ENCODE data around the gene EDN1. TPM values are rescaled to one million over a fixed set of nuclear protein-coding genes. Genes with fewer than 3 reads are reported as not detected.
"Not testable (repeated sequence)": the region's sequence is repeated elsewhere in the genome, so short reads cannot be mapped to it uniquely, and the experiment has no call there.

The EDN1 gene
- total RNA-seq, 2 experiments from 2014 or later = not detected

- Mint-ChIP-seq H3K4me3 (no peak overlapping the region), H3K27ac (no peak overlapping the region), H3K27me3 (peaks cover 13% of the 10 kb centered on the region), H3K9me3 (no peaks in the 10 kb centered on the region), H3K4me1 (ENCODE audit: low read depth) (no peaks in the 10 kb centered on the region), H3K36me3 (no peaks in the 10 kb centered on the region)
- no peak for DNase-seq
- CTCF ChIA-PET = no interaction called here
- intact Hi-C loops (cut with micrococcal nuclease) = no loop called here
- POLR2A ChIA-PET = no interaction called here
Observed at GRCh38 chr6:12324099-12324498, 33.9 kb downstream of the EDN1 start.

GRCh38 chr6:12324748-12325147 is 34.6 kb downstream of the EDN1 start:
- Mint-ChIP-seq H3K36me3 (no peaks in the 10 kb centered on the region), H3K4me1 (ENCODE audit: low read depth) (no peaks in the 10 kb centered on the region), H3K27me3 (peaks cover 10% of the 10 kb centered on the region), H3K27ac (no peak overlapping the region), H3K4me3 (no peak overlapping the region), H3K9me3 (no peaks in the 10 kb centered on the region)
- intact Hi-C loops (cut with micrococcal nuclease) = no loop called here
- POLR2A ChIA-PET = no interaction called here
- no peak for DNase-seq
- CTCF ChIA-PET = no interaction called here

GRCh38 chr6:12325872-12326271 is 35.7 kb downstream of the EDN1 start:
- intact Hi-C loops (cut with micrococcal nuclease) = no loop called here
- ChIA-PET POLR2A (no interaction called here), CTCF (no interaction called here)
- Mint-ChIP-seq H3K27ac (no peak overlapping the region), H3K4me3 (no peak overlapping the region), H3K27me3 (peaks cover 4% of the 10 kb centered on the region), H3K4me1 (ENCODE audit: low read depth) (no peaks in the 10 kb centered on the region), H3K36me3 (no peaks in the 10 kb centered on the region), H3K9me3 (no peaks in the 10 kb centered on the region)
- DNase-seq = no peak

GRCh38 chr6:12327391-12327790 is 37.2 kb downstream of the EDN1 start:
- H3K9me3 Mint-ChIP-seq = no peaks in the 10 kb centered on the region
- H3K27ac Mint-ChIP-seq = no peak overlapping the region
- peaks cover 3% of the 10 kb centered on the region for H3K27me3 Mint-ChIP-seq
- intact Hi-C loops (cut with micrococcal nuclease) = no loop called here
- no peak for DNase-seq
- no peaks in the 10 kb centered on the region for H3K4me1 Mint-ChIP-seq (ENCODE audit: low read depth)
- no peaks in the 10 kb centered on the region for H3K36me3 Mint-ChIP-seq
- ChIA-PET CTCF (no interaction called here), POLR2A (no interaction called here)
- no peak overlapping the region for H3K4me3 Mint-ChIP-seq

- Mint-ChIP-seq H3K4me1 (ENCODE audit: low read depth) (no peaks in the 10 kb centered on the region), H3K27me3 (peaks cover 2% of the 10 kb centered on the region), H3K27ac (no peak overlapping the region), H3K36me3 (no peaks in the 10 kb centered on the region), H3K4me3 (no peak overlapping the region), H3K9me3 (no peaks in the 10 kb centered on the region)
- CTCF ChIA-PET = no interaction called here
- DNase-seq = no peak
- POLR2A ChIA-PET = no interaction called here
- intact Hi-C loops (cut with micrococcal nuclease) = no loop called here
Observed at GRCh38 chr6:12327988-12328387, 37.8 kb downstream of the EDN1 start.

GRCh38 chr6:12328701-12329100 is 38.5 kb downstream of the EDN1 start:
- POLR2A ChIA-PET = no interaction called here
- no peaks in the 10 kb centered on the region for H3K36me3 Mint-ChIP-seq
- intact Hi-C loops (cut with micrococcal nuclease) = no loop called here
- H3K9me3 Mint-ChIP-seq = no peaks in the 10 kb centered on the region
- no peaks in the 10 kb centered on the region for H3K4me1 Mint-ChIP-seq (ENCODE audit: low read depth)
- peaks cover 2% of the 10 kb centered on the region for H3K27me3 Mint-ChIP-seq
- no peak for DNase-seq
- no peak overlapping the region for H3K4me3 Mint-ChIP-seq
- CTCF ChIA-PET = no interaction called here
- no peak overlapping the region for H3K27ac Mint-ChIP-seq

- ChIA-PET CTCF (no interaction called here), POLR2A (no interaction called here)
- Mint-ChIP-seq H3K4me3 (no peak overlapping the region), H3K4me1 (ENCODE audit: low read depth) (no peaks in the 10 kb centered on the region), H3K27me3 (peaks cover 2% of the 10 kb centered on the region), H3K27ac (no peak overlapping the region), H3K36me3 (no peaks in the 10 kb centered on the region), H3K9me3 (no peaks in the 10 kb centered on the region)
- DNase-seq = no peak
- intact Hi-C loops (cut with micrococcal nuclease) = no loop called here
Observed at GRCh38 chr6:12331474-12331873, 41.3 kb downstream of the EDN1 start.

GRCh38 chr6:12331951-12332749 is 42.0 kb downstream of the EDN1 start:
- intact Hi-C loops (cut with micrococcal nuclease) = no loop called here
- CTCF ChIA-PET = no interaction called here
- peaks cover 2% of the 10 kb centered on the region for H3K27me3 Mint-ChIP-seq
- H3K9me3 Mint-ChIP-seq = no peaks in the 10 kb centered on the region
- DNase-seq = no peak
- no peak overlapping the region for H3K4me3 Mint-ChIP-seq
- POLR2A ChIA-PET = no interaction called here
- no peak overlapping the region for H3K27ac Mint-ChIP-seq
- no peaks in the 10 kb centered on the region for H3K4me1 Mint-ChIP-seq (ENCODE audit: low read depth)
- H3K36me3 Mint-ChIP-seq = no peaks in the 10 kb centered on the region

- H3K4me1 Mint-ChIP-seq (ENCODE audit: low read depth); DNase-seq; H3K9me3 Mint-ChIP-seq; CTCF ChIA-PET; H3K36me3 Mint-ChIP-seq; H3K4me3 Mint-ChIP-seq; intact Hi-C loops (cut with micrococcal nuclease); H3K27ac Mint-ChIP-seq; POLR2A ChIA-PET; H3K27me3 Mint-ChIP-seq: not testable (repeated sequence)
Observed at GRCh38 chr6:12332750-12333079, 42.6 kb downstream of the EDN1 start.

- H3K4me3 Mint-ChIP-seq = no peak overlapping the region
- H3K9me3 Mint-ChIP-seq = no peaks in the 10 kb centered on the region
Observed at GRCh38 chr6:12333128-12333527, 43.0 kb downstream of the EDN1 start.

GRCh38 chr6:12334526-12335130 is 44.5 kb downstream of the EDN1 start:
- CTCF ChIA-PET = no interaction called here
- no peaks in the 10 kb centered on the region for H3K4me1 Mint-ChIP-seq (ENCODE audit: low read depth)
- POLR2A ChIA-PET = no interaction called here

More at GRCh38 chr6:12333128-12333527, 43.0 kb downstream of the EDN1 start:
- Mint-ChIP-seq H3K27ac (no peak overlapping the region), H3K4me1 (ENCODE audit: low read depth) (no peaks in the 10 kb centered on the region), H3K36me3 (no peaks in the 10 kb centered on the region), H3K27me3 (peaks cover 2% of the 10 kb centered on the region)
- ChIA-PET CTCF (no interaction called here), POLR2A (no interaction called here)
- intact Hi-C loops (cut with micrococcal nuclease) = no loop called here
- no peak for DNase-seq

GRCh38 chr6:12335131-12335527 is 45.0 kb downstream of the EDN1 start:
- intact Hi-C loops (cut with micrococcal nuclease) = no loop called here
- ChIA-PET POLR2A (no interaction called here), CTCF (no interaction called here)
- H3K27ac Mint-ChIP-seq = no peak overlapping the region
- H3K36me3 Mint-ChIP-seq = no peaks in the 10 kb centered on the region
- H3K4me1 Mint-ChIP-seq (ENCODE audit: low read depth) = no peaks in the 10 kb centered on the region
- H3K27me3 Mint-ChIP-seq = peaks cover 2% of the 10 kb centered on the region
- H3K9me3 Mint-ChIP-seq = no peaks in the 10 kb centered on the region
- DNase-seq = no peak
- no peak overlapping the region for H3K4me3 Mint-ChIP-seq

More at GRCh38 chr6:12334526-12335130, 44.5 kb downstream of the EDN1 start:
- H3K9me3 Mint-ChIP-seq = no peaks in the 10 kb centered on the region
- intact Hi-C loops (cut with micrococcal nuclease) = no loop called here
- H3K27ac Mint-ChIP-seq = no peak overlapping the region
- no peak overlapping the region for H3K4me3 Mint-ChIP-seq
- no peak for DNase-seq
- no peaks in the 10 kb centered on the region for H3K36me3 Mint-ChIP-seq
- H3K27me3 Mint-ChIP-seq = peaks cover 2% of the 10 kb centered on the region

- POLR2A ChIA-PET = no interaction called here
- H3K36me3 Mint-ChIP-seq = no peaks in the 10 kb centered on the region
Observed at GRCh38 chr6:12335717-12336116, 45.6 kb downstream of the EDN1 start.

More at GRCh38 chr6:12335717-12336116, 45.6 kb downstream of the EDN1 start:
- no peaks in the 10 kb centered on the region for H3K4me1 Mint-ChIP-seq (ENCODE audit: low read depth)
- intact Hi-C loops (cut with micrococcal nuclease) = no loop called here
- no peak for DNase-seq
- H3K27ac Mint-ChIP-seq = no peak overlapping the region
- no peaks in the 10 kb centered on the region for H3K9me3 Mint-ChIP-seq
- peaks cover 2% of the 10 kb centered on the region for H3K27me3 Mint-ChIP-seq
- no peak overlapping the region for H3K4me3 Mint-ChIP-seq
- CTCF ChIA-PET = no interaction called here

Data from activated CD4-positive, alpha-beta memory T cell treated with anti-CD3 and anti-CD28 coated beads for 36 hours (primary cell).